ENCODE results near the gene TAF1D.

TAF1D gene

DNA sequence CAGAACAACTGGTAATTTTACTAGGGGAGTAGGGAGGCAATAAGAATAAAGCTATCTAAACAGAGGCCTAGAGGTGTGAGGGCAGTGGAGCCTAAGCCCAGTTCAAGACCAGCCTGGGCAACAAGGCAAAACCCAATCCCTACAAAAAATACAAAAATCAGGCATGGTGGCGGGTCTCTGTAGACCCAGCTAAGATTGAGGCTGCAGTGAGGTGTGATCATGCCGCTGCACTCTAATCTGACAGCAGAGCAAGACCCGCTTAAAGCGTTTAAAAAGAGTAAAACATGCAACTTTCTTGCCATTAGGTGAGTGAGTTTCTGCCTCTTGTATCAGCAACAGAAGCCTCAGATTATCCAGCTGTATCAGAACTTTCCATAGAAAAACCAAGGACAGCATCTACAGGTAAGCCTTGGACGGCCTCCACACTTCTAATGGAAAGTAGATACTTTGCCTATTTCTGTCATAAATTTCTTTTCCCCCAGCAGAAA lies 12.1 kb downstream of the TAF1D start:
- no peak for TF ChIP-seq EZH2phosphoT487 (conservative IDR thresholded peaks at IDR 0.05; ENCODE audit: low read length)
- TF ChIP-seq, protein P1, sequence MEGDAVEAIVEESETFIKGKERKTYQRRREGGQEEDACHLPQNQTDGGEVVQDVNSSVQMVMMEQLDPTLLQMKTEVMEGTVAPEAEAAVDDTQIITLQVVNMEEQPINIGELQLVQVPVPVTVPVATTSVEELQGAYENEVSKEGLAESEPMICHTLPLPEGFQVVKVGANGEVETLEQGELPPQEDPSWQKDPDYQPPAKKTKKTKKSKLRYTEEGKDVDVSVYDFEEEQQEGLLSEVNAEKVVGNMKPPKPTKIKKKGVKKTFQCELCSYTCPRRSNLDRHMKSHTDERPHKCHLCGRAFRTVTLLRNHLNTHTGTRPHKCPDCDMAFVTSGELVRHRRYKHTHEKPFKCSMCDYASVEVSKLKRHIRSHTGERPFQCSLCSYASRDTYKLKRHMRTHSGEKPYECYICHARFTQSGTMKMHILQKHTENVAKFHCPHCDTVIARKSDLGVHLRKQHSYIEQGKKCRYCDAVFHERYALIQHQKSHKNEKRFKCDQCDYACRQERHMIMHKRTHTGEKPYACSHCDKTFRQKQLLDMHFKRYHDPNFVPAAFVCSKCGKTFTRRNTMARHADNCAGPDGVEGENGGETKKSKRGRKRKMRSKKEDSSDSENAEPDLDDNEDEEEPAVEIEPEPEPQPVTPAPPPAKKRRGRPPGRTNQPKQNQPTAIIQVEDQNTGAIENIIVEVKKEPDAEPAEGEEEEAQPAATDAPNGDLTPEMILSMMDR (IDR thresholded peaks at IDR 0.05; ENCODE audit: insufficient read depth, low read length, poor library complexity, severe bottlenecking) = no peak
- H3K27ac ChIP-seq (ENCODE audit: low read depth, low read length) = no peak overlapping the region
- peaks cover 42% of the 10 kb centered on the region for H4K20me1 ChIP-seq (ENCODE audit: low read depth, low read length)
- no peak overlapping the region for H2AFZ ChIP-seq (ENCODE audit: low read depth, low read length, severe bottlenecking)
- H3K27me3 ChIP-seq (ENCODE audit: low read length) = no peaks in the 10 kb centered on the region
- no peaks in the 10 kb centered on the region for H3K79me2 ChIP-seq (ENCODE audit: insufficient read depth, low read length)
- H3K9ac ChIP-seq (ENCODE audit: low read length) = no peak overlapping the region
- H3K4me3 ChIP-seq (ENCODE audit: insufficient read depth, low read length, poor library complexity, severe bottlenecking) = no peak overlapping the region
- no peak overlapping the region for H3K4me2 ChIP-seq (ENCODE audit: low read depth, low read length, poor library complexity, severe bottlenecking)
- no peaks in the 10 kb centered on the region for H3K9me3 ChIP-seq (ENCODE audit: insufficient read depth, low read length)
- peaks cover 89% of the 10 kb centered on the region for H3F3A ChIP-seq (ENCODE audit: insufficient read depth)
- peaks cover 63% of the 10 kb centered on the region for H3K36me3 ChIP-seq (ENCODE audit: low read length)
- H3K9me2 ChIP-seq (replicated peaks; ENCODE audit: insufficient read depth, low read length) = no peaks in the 10 kb centered on the region

DNA sequence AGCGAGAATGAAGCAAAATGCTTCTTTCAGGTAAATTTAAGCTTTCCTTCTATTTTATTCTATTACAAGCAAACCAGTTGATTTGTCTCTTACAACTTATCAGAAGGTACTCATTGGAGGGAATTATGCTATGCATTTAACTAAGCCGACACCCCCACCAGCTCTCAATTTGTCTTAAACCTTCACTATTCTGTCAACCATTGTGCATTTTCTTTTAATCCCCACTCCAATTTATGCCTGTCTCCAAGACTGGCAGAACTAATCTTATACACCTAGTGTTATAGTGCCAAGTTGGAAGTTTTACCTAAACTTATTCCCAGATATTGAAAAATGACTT lies 12.5 kb downstream of the TAF1D start:
- Histone ChIP-seq H3K9me2 (replicated peaks; ENCODE audit: insufficient read depth, low read length) (no peaks in the 10 kb centered on the region), H2AFZ (ENCODE audit: low read depth, low read length, severe bottlenecking) (no peak overlapping the region), H3K4me2 (ENCODE audit: low read depth, low read length, poor library complexity, severe bottlenecking) (no peak overlapping the region), H3K27me3 (ENCODE audit: low read length) (no peaks in the 10 kb centered on the region), H4K20me1 (ENCODE audit: low read depth, low read length) (peaks cover 38% of the 10 kb centered on the region), H3F3A (ENCODE audit: insufficient read depth) (peaks cover 85% of the 10 kb centered on the region), H3K36me3 (ENCODE audit: low read length) (peaks cover 62% of the 10 kb centered on the region), H3K9me3 (ENCODE audit: insufficient read depth, low read length) (no peaks in the 10 kb centered on the region), H3K4me3 (ENCODE audit: insufficient read depth, low read length, poor library complexity, severe bottlenecking) (no peak overlapping the region), H3K27ac (ENCODE audit: low read depth, low read length) (peak overlapping the region; percentile 2; the same call in 1 of the 2 replicates), H3K79me2 (ENCODE audit: insufficient read depth, low read length) (no peaks in the 10 kb centered on the region), H3K9ac (ENCODE audit: low read length) (no peak overlapping the region)
- TF ChIP-seq, protein P1 (IDR thresholded peaks at IDR 0.05; ENCODE audit: insufficient read depth, low read length, poor library complexity, severe bottlenecking) = no peak
- no peak for TF ChIP-seq EZH2phosphoT487 (conservative IDR thresholded peaks at IDR 0.05; ENCODE audit: low read length)

DNA sequence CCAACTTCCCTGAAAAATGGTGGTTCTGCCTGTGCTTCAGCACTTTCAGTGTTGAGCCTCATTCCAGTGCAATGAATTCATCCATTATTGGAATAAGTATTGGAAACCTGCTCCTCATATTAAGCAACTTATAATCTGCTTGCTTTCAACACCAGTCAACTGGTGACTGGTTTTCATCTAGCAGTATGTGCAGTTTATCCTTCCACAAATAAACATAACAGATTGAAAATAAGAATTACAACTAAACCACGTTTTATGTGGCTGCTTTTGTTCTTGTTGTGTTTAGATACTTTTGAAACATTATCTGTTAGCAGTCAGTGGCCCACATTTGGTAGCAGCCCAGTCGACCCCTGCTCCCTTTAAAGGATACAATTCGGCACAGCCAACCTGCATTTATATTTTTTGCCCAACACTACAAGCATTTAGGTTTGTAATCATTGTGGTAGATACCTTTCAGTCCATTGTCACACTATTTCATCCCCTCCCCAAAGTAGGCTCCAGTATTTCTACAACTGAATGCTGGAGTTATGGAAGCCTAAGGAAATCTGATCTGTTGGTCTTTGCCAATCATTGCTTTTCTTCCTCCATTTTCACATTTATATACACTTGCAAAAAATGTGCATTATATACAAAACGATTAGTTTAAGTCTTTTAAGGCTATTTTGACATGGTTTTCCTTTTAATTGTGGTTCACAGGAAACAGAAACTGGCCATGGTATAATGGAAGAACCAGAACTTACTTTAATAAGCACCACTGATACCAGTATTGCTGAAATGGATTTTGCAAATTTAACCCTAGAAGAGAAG lies 13.1 kb downstream of the TAF1D start:
- no peaks in the 10 kb centered on the region for H3K9me2 ChIP-seq (replicated peaks; ENCODE audit: insufficient read depth, low read length)
- no peaks in the 10 kb centered on the region for H3K9me3 ChIP-seq (ENCODE audit: insufficient read depth, low read length)
- H2AFZ ChIP-seq (ENCODE audit: low read depth, low read length, severe bottlenecking) = no peak overlapping the region
- no peaks in the 10 kb centered on the region for H3K79me2 ChIP-seq (ENCODE audit: insufficient read depth, low read length)
- H3K27me3 ChIP-seq (ENCODE audit: low read length) = no peaks in the 10 kb centered on the region
- H3K9ac ChIP-seq (ENCODE audit: low read length) = no peak overlapping the region
- no peak overlapping the region for H3K4me2 ChIP-seq (ENCODE audit: low read depth, low read length, poor library complexity, severe bottlenecking)
- peaks cover 32% of the 10 kb centered on the region for H4K20me1 ChIP-seq (ENCODE audit: low read depth, low read length)
- H3F3A ChIP-seq (ENCODE audit: insufficient read depth) = peaks cover 84% of the 10 kb centered on the region
- peak overlapping the region; percentile 2; the same call in 1 of the 2 replicates for H3K27ac ChIP-seq (ENCODE audit: low read depth, low read length)
- H3K4me3 ChIP-seq (ENCODE audit: insufficient read depth, low read length, poor library complexity, severe bottlenecking) = no peak overlapping the region
- peaks cover 61% of the 10 kb centered on the region for H3K36me3 ChIP-seq (ENCODE audit: low read length)
- TF ChIP-seq EZH2phosphoT487 (conservative IDR thresholded peaks at IDR 0.05; ENCODE audit: low read length) = no peak
- TF ChIP-seq, protein P1 (IDR thresholded peaks at IDR 0.05; ENCODE audit: insufficient read depth, low read length, poor library complexity, severe bottlenecking) = no peak
